CD4-positive, alpha-beta T cell treated with Interleukin-15 for 1 hour (primary cell): ENCODE data around the gene CD180.

Experiments
- DNase-seq: peaks from one replicate; pipeline ENCODE4 v3.0.0-alpha.2; 2020

The CD180 gene

DNA sequence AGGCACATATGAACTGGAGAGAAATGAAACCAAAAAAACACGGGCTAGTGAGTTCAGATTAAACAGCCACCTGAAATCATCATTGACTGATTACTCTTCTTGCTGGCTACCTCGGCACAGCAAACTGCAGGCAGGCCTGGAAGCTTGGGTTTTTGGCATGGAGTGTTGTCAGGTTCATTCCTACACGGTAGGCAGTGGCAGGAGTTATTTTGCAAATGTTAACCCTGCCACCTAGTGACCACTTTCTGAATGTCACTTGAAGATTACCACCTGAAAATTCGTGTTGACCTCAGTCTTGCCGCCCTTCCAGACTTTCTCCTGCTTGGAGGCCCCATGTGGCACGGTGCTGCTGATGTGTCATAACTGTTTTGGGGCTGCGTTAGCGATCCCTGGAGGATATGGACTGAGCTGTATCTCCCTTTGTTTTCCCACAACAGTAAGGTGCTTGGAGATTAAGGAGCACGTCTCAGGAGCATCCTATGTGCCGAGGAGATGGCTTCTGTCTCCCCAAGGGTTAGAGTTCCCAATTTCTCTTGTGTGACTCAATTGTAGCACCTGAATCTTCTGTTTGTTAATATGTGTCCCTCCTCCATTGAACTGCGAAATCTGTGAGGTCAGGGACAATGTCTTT is 12.7 kb upstream of the CD180 start:
- DNase-seq: peak; percentile 66

DNA sequence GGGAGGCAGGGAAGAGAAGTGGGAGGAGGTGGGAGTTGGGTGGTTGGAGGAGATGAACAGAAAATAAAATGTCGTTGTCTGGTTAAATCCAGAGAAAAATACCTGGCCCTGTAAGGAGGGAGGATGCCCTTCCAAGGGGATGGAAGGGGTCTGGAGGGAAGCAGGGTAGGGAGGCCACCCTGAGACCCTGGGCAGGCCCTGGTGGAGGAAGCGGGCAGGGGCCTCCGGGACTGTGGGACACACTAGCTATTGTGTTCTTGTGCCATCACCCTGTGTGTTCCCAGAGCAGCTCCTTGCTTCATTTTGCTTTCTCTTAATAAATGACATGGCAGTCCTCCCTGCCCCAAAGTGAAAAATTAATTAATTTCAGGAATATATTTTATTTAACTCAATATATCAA is 11.8 kb upstream of the CD180 start:
- no peak for DNase-seq

- peak; percentile 89 for DNase-seq
Observed at GRCh38 chr5:67206929-67207328, 10.3 kb upstream of the CD180 start.

- DNase-seq: no peak
Observed at GRCh38 chr5:67206461-67206860, 9.9 kb upstream of the CD180 start.

DNA sequence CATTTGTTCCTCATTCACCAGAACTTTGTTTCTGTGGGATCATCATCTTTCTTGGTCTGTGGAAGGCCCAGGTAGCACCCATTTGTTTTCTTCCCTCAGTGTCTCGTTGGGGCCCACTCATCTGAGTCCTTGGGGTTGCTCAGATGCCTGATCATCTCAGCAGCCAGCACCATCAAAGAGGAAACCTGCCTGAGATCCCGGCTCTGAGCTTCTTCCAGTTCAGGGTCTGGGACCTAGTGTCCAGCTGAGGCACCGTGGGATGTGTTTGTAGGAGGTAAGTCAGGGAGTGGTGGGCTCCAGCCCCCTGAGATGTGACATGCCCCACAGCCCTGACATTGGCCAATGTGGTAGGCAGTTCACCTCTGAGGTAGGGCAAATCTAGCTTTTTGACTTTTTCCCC is 9.4 kb upstream of the CD180 start:
- DNase-seq: no peak

- no peak for DNase-seq
Observed at GRCh38 chr5:67204821-67205220, 8.2 kb upstream of the CD180 start.

- no peak for DNase-seq
Observed at GRCh38 chr5:67203701-67204074, 7.1 kb upstream of the CD180 start.

DNA sequence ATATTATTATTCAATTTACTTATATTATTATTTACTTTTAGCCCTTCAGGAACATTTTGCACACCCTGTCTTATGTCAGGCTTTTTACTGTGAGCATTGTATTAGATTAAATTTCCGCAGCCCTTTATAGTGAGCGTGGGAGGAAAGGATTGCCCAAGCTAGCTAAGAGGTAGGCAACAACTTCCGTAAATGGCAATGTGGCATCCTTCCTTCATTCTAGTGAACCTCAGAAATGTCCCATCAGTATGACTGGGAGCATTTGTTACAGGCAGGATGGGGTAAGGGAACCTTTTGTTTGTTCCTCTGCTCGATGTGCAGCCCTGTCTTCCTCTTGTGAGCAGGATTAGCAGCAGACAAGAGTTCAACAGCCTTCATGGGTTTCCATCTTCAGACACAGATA is 6.2 kb upstream of the CD180 start:
- DNase-seq: peak; percentile 30

- no peak for DNase-seq
Observed at GRCh38 chr5:67201897-67202549, 5.4 kb upstream of the CD180 start.

GRCh38 chr5:67200809-67201562 is 4.4 kb upstream of the CD180 start:
- no peak for DNase-seq

GRCh38 chr5:67199859-67200258 is 3.3 kb upstream of the CD180 start:
- no peak for DNase-seq

- no peak for DNase-seq
Observed at GRCh38 chr5:67198917-67199316, 2.3 kb upstream of the CD180 start.

- DNase-seq: no peak
Observed at GRCh38 chr5:67197536-67197935, 937 bp upstream of the CD180 start.

DNA sequence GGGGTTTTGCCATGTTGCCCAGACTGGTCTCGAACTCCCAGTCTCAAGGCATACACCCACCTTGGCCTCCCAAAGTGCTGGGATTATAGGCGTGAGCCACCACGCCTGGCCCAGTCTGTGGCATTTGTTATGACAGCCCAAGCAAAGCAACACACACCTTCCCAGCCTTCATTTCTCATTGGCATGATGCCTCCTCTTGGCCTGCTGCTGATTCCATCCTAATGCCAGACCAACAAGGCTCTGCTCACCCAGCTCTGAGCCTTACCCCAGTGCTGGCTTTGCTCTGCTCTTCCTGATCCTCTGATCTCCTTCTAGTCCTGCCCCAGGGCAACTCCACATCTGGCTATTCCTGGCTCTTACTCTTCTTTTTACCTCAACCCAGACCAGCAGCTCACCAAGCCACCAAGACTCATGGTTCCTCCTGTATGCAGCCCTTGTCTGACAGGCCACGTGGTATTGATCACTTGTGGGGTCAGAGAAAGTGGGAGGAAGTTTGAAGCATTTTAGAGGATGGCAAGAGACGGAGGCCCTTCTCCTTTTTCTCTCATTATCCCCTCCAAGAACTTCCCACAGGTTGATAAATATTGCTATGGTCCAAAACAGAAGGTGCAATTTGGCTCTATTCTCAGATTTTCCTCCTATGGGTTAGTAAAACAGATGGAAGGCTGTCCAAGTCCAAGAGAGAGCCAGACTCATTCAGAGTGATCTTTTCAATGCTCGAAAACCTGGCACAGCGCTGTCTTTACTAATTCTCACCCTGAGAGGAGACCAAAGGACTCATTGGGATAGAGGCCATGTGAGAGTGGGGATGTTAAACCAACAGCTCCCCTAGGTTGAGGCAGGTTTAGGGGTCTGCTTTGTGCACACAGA is 958 bp downstream of the CD180 start:
- DNase-seq: no peak

- DNase-seq: peak; percentile 49
Observed at GRCh38 chr5:67194166-67194565, 2.4 kb downstream of the CD180 start.

DNA sequence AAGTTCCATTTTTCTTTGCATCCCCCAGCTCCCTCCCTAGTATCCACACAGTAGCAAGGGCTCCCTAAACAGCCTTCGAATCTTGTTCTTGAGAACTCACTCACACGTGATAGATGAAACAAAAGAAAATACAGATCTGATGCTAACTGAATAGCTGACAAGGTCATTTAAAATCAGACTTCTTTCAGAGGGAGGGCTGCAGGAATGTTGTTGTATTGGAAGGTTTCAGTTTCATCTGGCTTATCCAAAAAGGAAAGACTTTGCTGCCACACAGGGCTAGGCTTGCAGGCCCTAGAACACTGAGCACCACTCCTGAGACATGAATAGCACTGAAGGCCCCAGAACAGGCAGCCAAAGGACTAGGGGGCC is 3.2 kb downstream of the CD180 start:
- DNase-seq: no peak

GRCh38 chr5:67192719-67193438 is 3.7 kb downstream of the CD180 start:
- no peak for DNase-seq

- DNase-seq: no peak
Observed at GRCh38 chr5:67190861-67191260, 5.7 kb downstream of the CD180 start.

DNA sequence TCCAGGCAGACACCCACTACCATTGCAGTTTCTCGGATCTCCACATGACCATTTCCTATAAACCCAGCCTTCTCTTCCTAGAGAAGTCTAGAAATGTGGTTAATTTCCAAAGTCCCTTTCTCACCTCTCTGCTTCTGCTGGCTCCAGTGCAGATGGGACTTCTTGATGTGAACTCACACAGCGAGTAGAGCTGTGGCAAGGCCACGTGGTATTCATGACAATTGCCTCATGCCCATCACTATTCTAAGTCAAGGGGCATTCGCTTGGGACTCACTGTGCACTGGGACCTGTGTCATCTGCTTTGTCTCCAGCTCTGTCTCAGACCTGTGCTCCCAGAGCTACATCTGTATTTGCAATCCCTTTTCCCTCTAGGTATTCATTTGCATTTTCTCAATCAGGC is 6.2 kb downstream of the CD180 start:
- no peak for DNase-seq

- no peak for DNase-seq
Observed at GRCh38 chr5:67189931-67190330, 6.7 kb downstream of the CD180 start.

DNA sequence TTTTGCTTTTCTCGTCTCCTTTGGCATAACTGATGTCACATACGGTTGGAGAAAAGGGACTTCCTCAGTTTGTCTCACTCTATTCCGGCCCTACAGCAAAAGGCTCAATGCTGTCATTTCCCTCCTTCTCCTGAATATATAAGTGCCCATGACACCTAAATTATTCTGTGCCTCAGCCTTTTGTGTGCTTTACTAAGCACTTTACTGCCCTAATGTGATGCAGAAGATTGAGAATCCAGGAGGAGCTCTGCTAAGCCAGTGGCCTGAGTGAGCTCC is 7.6 kb downstream of the CD180 start:
- no peak for DNase-seq

GRCh38 chr5:67188274-67189078 is 8.1 kb downstream of the CD180 start:
- no peak for DNase-seq
